Thoracic aorta (tissue), 2 donors: ENCODE measurements around the gene KCNJ6. TPM values are rescaled to one million over a fixed set of nuclear protein-coding genes. Genes with fewer than 3 reads are reported as not detected.

ENCODE experiments used
- ATAC-seq: fragments of 150-250 bp; one replicate; pipeline ENCODE4 v1.8.0; 2017; ENCODE audit warnings: low read depth; ENCODE audit not compliant: insufficient number of reproducible peaks, low FRiP score
- DNase-seq: peaks from one replicate; pipeline ENCODE4 v3.0.0-alpha.2; 2020; ENCODE audit warnings: low spot score
- H3K27ac ChIP-seq, 2 donors: fragments of 200-600 bp; sonication (generic); 1 replicate in 1 of 2; 2 replicates in 1 of 2; pipeline ENCODE4 v1.5.1; 2016; ENCODE audit warnings: mild to moderate bottlenecking in 2 of 2, moderate library complexity in 2 of 2
- H3K27me3 ChIP-seq: fragments of 200-600 bp; sonication (generic); replicated peaks from 2 replicates; pipeline ENCODE4 v1.6.0; 2016; ENCODE audit warnings: mild to moderate bottlenecking; ENCODE audit not compliant: insufficient read depth
- H3K36me3 ChIP-seq: fragments of 200-600 bp; sonication (generic); one replicate; pipeline ENCODE4 v1.5.1; 2016
- H3K4me1 ChIP-seq, 2 donors: fragments of 200-600 bp; sonication (generic); 1 replicate in 1 of 2; 2 replicates in 1 of 2; pipeline versions ENCODE4 v1.5.1 to v1.6.0; 2016; ENCODE audit warnings: low read depth in 2 of 2, mild to moderate bottlenecking in 1 of 2; ENCODE audit not compliant: control insufficient read depth in 1 of 2
- H3K4me3 ChIP-seq: fragments of 200-600 bp; sonication (generic); 2 replicates; pipeline ENCODE4 v1.5.1; 2016; ENCODE audit warnings: mild to moderate bottlenecking
- H3K9me3 ChIP-seq: fragments of 200-600 bp; sonication (generic); 2 replicates; pipeline ENCODE4 v1.5.1; 2016
- total RNA-seq, 2 donors: library from RNA; depleted of rRNA; stranded (reverse); fragments of >200 nt; gene quantifications; one replicate each; pipeline versions ENCODE4 v1.1.0 to v1.2.3, GENCODE V29; 2016
- TF ChIP-seq, protein P1 (sequence below): fragments of 200-600 bp; sonication (generic); IDR thresholded peaks from one replicate; pipeline ENCODE4 v1.5.1; 2019; ENCODE audit warnings: antibody characterized with exemption

Gene KCNJ6
- total RNA-seq, 2 donors from 2014 or later, result not detected

DNA sequence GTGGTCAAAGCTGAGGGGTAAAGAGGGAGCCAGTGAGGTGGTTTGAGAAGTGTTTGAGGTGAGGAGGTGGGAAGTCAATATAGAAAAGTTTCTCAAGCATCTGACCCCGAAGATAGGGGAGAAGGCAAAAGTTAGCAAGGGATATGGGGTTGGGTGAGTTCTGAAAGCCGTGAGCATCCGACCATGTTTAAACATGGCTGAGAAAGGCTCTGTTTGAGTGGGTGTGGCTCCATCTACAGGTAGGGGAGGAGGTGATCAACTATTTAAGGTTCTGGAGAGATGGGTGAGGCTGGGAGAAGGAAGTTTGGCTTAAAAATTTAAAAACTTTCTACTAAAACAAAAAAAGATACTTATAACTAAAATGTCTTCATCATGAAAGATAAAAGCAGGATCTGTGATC, 273.8 kb downstream of the KCNJ6 start:
- H3K4me3 ChIP-seq, result no peak overlapping the region
- no peaks in the 10 kb centered on the region for H3K36me3 ChIP-seq
- no peaks in the 10 kb centered on the region for H3K4me1 ChIP-seq
- H3K9me3 ChIP-seq, result no peaks in the 10 kb centered on the region
- ATAC-seq, result no peak
- DNase-seq, result no peak
- no peaks in the 10 kb centered on the region for H3K27me3 ChIP-seq
- TF ChIP-seq, protein P1, sequence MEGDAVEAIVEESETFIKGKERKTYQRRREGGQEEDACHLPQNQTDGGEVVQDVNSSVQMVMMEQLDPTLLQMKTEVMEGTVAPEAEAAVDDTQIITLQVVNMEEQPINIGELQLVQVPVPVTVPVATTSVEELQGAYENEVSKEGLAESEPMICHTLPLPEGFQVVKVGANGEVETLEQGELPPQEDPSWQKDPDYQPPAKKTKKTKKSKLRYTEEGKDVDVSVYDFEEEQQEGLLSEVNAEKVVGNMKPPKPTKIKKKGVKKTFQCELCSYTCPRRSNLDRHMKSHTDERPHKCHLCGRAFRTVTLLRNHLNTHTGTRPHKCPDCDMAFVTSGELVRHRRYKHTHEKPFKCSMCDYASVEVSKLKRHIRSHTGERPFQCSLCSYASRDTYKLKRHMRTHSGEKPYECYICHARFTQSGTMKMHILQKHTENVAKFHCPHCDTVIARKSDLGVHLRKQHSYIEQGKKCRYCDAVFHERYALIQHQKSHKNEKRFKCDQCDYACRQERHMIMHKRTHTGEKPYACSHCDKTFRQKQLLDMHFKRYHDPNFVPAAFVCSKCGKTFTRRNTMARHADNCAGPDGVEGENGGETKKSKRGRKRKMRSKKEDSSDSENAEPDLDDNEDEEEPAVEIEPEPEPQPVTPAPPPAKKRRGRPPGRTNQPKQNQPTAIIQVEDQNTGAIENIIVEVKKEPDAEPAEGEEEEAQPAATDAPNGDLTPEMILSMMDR, result no peak
- H3K27ac ChIP-seq, result no peak overlapping the region

DNA sequence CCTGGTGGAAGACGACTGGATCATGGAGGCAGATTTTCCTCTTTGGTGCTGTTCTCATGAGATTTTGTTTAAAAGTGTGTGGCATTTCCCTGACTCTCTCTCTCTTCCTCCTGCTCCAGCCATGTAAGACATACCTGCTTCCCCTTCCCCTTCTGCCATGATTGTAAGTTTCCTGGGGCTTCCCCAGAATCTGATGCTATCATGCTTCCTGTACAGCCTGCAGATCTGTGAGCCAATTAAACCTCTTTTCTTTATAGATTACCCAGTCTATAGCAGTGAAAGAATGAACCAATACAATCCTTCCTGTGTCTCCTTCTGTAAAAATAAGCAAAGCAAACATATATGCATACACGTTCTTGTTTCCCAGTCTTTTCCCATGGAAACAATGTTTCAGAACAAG, 276.5 kb downstream of the KCNJ6 start:
- no peaks in the 10 kb centered on the region for H3K27me3 ChIP-seq
- no peak overlapping the region for H3K4me3 ChIP-seq
- H3K4me1 ChIP-seq, result peaks cover 6 to 22% of the 10 kb centered on the region in 2 donors
- DNase-seq (no peak), ATAC-seq (no peak)
- TF ChIP-seq, protein P1, result no peak
- H3K9me3 ChIP-seq, result no peaks in the 10 kb centered on the region
- no peak overlapping the region for H3K27ac ChIP-seq
- no peaks in the 10 kb centered on the region for H3K36me3 ChIP-seq

DNA sequence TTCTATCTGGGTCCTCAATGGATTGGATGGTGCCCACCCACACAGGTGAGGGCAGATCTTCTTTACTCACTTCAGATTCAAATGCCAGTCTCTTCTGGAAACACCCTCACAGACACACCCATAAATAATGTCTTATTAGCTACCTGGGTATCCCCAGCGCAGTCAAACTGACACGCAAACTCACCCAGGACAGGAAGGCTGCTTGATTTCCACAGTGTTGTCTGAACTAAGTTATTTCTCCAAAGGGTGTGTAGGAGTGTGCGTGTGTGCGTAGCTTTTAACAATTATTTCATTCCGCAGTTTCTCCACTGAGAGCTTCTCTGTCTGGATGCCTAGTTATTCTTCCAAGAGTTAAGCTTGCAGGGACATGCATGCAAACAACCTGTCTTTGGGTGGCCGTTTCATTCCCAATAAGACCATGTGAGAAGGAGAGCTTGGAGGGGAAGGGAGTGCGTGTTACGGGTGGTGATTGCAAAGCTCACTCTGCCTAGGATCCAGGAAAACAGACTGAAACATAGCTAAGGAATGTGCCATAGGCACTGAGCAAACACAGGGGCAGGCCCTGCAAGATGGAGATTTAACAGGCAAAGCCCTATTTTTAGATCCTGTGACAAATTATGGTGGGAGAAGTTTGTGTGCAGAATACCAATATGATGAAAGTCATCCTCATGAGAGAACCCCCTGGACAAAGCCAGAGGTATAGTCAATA, 280.0 kb downstream of the KCNJ6 start:
- Histone ChIP-seq H3K27me3 (no peaks in the 10 kb centered on the region), H3K27ac (peak overlapping the region; percentile 41 to 62), H3K36me3 (no peaks in the 10 kb centered on the region), H3K4me3 (peak overlapping the region; percentile 21), H3K9me3 (no peaks in the 10 kb centered on the region), H3K4me1 (peaks cover 6 to 29% of the 10 kb centered on the region in 2 donors)
- TF ChIP-seq, protein P1, result no peak
- DNase-seq (no peak), ATAC-seq (peak; percentile 83)

DNA sequence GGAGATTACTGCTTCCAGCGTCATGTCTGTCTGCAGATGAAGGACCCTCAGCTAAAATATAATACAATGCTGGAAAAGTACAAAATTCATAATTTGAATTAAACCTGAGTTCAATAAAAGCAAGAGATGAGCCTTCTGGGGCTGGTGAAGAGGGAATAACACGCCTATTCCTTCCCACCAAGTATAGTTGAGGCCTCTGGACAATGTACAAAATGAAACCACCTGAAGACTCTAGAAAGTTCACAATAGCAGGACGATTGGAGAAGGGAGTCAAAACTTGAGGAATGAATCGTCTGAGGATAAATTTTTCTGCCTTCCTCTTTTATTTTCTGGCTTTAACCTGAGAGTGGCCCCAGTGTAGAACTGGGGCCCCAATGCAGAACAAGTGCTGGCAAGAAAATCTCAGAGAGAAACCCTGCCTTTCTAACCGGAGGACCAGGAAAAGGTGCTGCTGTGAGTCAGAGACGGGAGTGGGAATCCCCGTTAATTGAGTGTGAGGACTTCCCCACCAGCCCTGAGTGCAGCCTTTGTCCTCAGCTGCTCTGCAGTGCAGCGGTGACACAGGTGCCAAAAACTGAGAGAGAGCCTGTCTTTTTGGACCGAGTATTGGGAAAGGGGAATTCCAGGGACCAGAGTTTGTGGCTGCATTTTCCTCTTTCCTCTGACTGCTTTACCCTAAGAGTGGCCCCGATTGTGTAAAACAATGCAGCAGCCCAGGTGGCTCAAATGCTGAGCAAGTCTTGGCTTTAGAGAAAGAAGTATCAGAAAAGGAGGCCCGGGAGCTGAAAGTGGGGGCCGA, 284.7 kb downstream of the KCNJ6 start:
- Histone ChIP-seq H3K27me3 (no peaks in the 10 kb centered on the region), H3K4me1 (peaks cover 0 to 21% of the 10 kb centered on the region in 2 donors), H3K27ac (no peak overlapping the region), H3K36me3 (no peaks in the 10 kb centered on the region), H3K4me3 (no peak overlapping the region), H3K9me3 (no peaks in the 10 kb centered on the region)
- ATAC-seq (no peak), DNase-seq (no peak)
- TF ChIP-seq, protein P1, result no peak

DNA sequence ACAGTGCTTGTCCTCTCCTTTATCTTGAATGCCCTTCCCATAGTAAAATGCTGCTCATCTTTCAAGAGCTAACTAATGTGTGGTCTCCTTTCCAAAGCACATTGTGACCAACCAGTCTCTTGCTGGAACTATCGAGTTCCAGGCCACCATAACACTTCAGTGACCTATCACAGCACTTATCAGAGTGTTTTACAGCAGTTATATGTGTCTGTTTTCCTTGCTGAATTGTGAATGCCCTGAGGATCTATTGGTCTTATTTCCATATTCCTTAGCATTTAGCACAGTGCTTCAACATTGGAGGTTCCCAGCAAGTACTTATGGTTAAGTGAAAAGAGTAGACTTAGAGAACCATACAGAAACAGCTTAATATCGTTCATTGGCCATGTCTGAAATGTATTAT, 285.4 kb downstream of the KCNJ6 start:
- Histone ChIP-seq H3K27ac (no peak overlapping the region), H3K4me3 (no peak overlapping the region), H3K9me3 (no peaks in the 10 kb centered on the region), H3K36me3 (no peaks in the 10 kb centered on the region), H3K4me1 (peaks cover 0 to 15% of the 10 kb centered on the region in 2 donors), H3K27me3 (no peaks in the 10 kb centered on the region)
- no peak for ATAC-seq
- TF ChIP-seq, protein P1, result no peak
- DNase-seq, result no peak
